ENCODE measurements around the gene SOD2.

SOD2 gene

GRCh38 chr6:159682295-159682694 lies 10.7 kb downstream of the SOD2 start:
- no peak overlapping the region for H3K27ac ChIP-seq (ENCODE audit: insufficient read depth in 1 of 2, low read depth in 1 of 2, low read length in 2 of 2, poor library complexity in 1 of 2, severe bottlenecking in 2 of 2)
- WGBS (ENCODE audit: insufficient coverage) = 42% methylated on average over 3 of the region's 3 CpGs
- CTCF ChIA-PET = interaction anchor here (1.1 to 4.1 kb wide), 5 partner anchors 8 to 49 kb away, joined by 3 to 28 read pairs (median 7); no protein-coding TSS in a partner anchor
- H3K4me1 ChIP-seq (ENCODE audit: control extremely low read depth in 1 of 4, control insufficient read depth in 4 of 4, insufficient read depth in 4 of 4, low read length in 3 of 4) = peaks cover 3 to 55% (median 28%) of the 10 kb centered on the region in 4 experiments
- POLR2A ChIA-PET = interaction anchor here (0.6 to 0.8 kb wide), 2 partner anchors 9 to 12 kb away, joined by 3 read pairs; no protein-coding TSS in a partner anchor
- no peak for DNase-seq
- H3K9me3 ChIP-seq (ENCODE audit: control extremely low read depth in 1 of 5, control insufficient read depth in 4 of 5, insufficient read depth in 2 of 5, low read depth in 1 of 5, low read length in 4 of 5) = no peaks in the 10 kb centered on the region
- no peak overlapping the region for H3K4me3 ChIP-seq (ENCODE audit: control insufficient read depth in 1 of 7, extremely low read depth in 1 of 7, insufficient read depth in 4 of 7, low read depth in 2 of 7, low read length in 6 of 7)
- peaks cover 13 to 58% (median 37%) of the 10 kb centered on the region in 4 experiments for H3K36me3 ChIP-seq (ENCODE audit: control insufficient read depth in 4 of 4, insufficient read depth in 4 of 4, low read length in 3 of 4)
- no peaks in the 10 kb centered on the region for H3K27me3 ChIP-seq (replicated peaks in 2 of 5; ENCODE audit: control insufficient read depth in 4 of 5, insufficient read depth in 5 of 5, low read length in 4 of 5)

- ChIA-PET POLR2A (interaction anchor here (0.5 to 0.8 kb wide), 3 partner anchors 10 to 45 kb away, joined by 3 read pairs; no protein-coding TSS in a partner anchor), CTCF (interaction anchor here (0.7 to 4.1 kb wide), 7 partner anchors 9 to 166 kb away, joined by 3 to 28 read pairs (median 3); partner anchors contain the start of gene SOD2)
- H3K4me1 ChIP-seq (ENCODE audit: control extremely low read depth in 1 of 4, control insufficient read depth in 4 of 4, insufficient read depth in 4 of 4, low read length in 3 of 4) = peaks cover 3 to 45% (median 20%) of the 10 kb centered on the region in 4 experiments
- peak in 2 of 3 donors; percentile 61 to 72 for DNase-seq
- WGBS (ENCODE audit: insufficient coverage) = 27% methylated on average over 10 of the region's 10 CpGs
- no peaks in the 10 kb centered on the region for H3K9me3 ChIP-seq (ENCODE audit: control extremely low read depth in 1 of 5, control insufficient read depth in 4 of 5, insufficient read depth in 2 of 5, low read depth in 1 of 5, low read length in 4 of 5)
- H3K36me3 ChIP-seq (ENCODE audit: control insufficient read depth in 4 of 4, insufficient read depth in 4 of 4, low read length in 3 of 4) = peaks cover 13 to 58% (median 42%) of the 10 kb centered on the region in 4 experiments
- peak overlapping the region; percentile 15 to 51 for H3K27ac ChIP-seq (ENCODE audit: insufficient read depth in 1 of 2, low read depth in 1 of 2, low read length in 2 of 2, poor library complexity in 1 of 2, severe bottlenecking in 2 of 2)
- no peaks in the 10 kb centered on the region for H3K27me3 ChIP-seq (replicated peaks in 2 of 5; ENCODE audit: control insufficient read depth in 4 of 5, insufficient read depth in 5 of 5, low read length in 4 of 5)
- peak overlapping the region in 2 of 7 experiments; percentile 11 to 20 for H3K4me3 ChIP-seq (ENCODE audit: control insufficient read depth in 1 of 7, extremely low read depth in 1 of 7, insufficient read depth in 4 of 7, low read depth in 2 of 7, low read length in 6 of 7)
These were observed 11.7 kb downstream of the SOD2 start for GRCh38 chr6:159681191-159681880.

GRCh38 chr6:159680104-159680503 lies 12.9 kb downstream of the SOD2 start:
- Histone ChIP-seq H3K27ac (ENCODE audit: insufficient read depth in 1 of 2, low read depth in 1 of 2, low read length in 2 of 2, poor library complexity in 1 of 2, severe bottlenecking in 2 of 2) (peak overlapping the region in 1 of 2 experiments; percentile 51), H3K4me1 (ENCODE audit: control extremely low read depth in 1 of 4, control insufficient read depth in 4 of 4, insufficient read depth in 4 of 4, low read length in 3 of 4) (peaks cover 3 to 36% (median 15%) of the 10 kb centered on the region in 4 experiments), H3K27me3 (replicated peaks in 2 of 5; ENCODE audit: control insufficient read depth in 4 of 5, insufficient read depth in 5 of 5, low read length in 4 of 5) (no peaks in the 10 kb centered on the region), H3K4me3 (ENCODE audit: control insufficient read depth in 1 of 7, extremely low read depth in 1 of 7, insufficient read depth in 4 of 7, low read depth in 2 of 7, low read length in 6 of 7) (no peak overlapping the region), H3K36me3 (ENCODE audit: control insufficient read depth in 4 of 4, insufficient read depth in 4 of 4, low read length in 3 of 4) (peaks cover 11 to 52% (median 36%) of the 10 kb centered on the region in 4 experiments), H3K9me3 (ENCODE audit: control extremely low read depth in 1 of 5, control insufficient read depth in 4 of 5, insufficient read depth in 2 of 5, low read depth in 1 of 5, low read length in 4 of 5) (no peaks in the 10 kb centered on the region)
- WGBS (ENCODE audit: insufficient coverage) = 100% methylated on average over 1 of the region's 3 CpGs
- ChIA-PET CTCF (interaction anchor here (1.2 to 4.1 kb wide), 4 partner anchors 8 to 130 kb away, joined by 3 to 28 read pairs (median 12); no protein-coding TSS in a partner anchor), POLR2A (interaction anchor here (0.6 kb wide), 1 partner anchor 46 kb away, joined by 4 read pairs; no protein-coding TSS in a partner anchor)
- no peak for DNase-seq

GRCh38 chr6:159679091-159680077 lies 13.7 kb downstream of the SOD2 start:
- no peak overlapping the region for H3K4me3 ChIP-seq (ENCODE audit: control insufficient read depth in 1 of 7, extremely low read depth in 1 of 7, insufficient read depth in 4 of 7, low read depth in 2 of 7, low read length in 6 of 7)
- H3K4me1 ChIP-seq (ENCODE audit: control extremely low read depth in 1 of 4, control insufficient read depth in 4 of 4, insufficient read depth in 4 of 4, low read length in 3 of 4) = peaks cover 3 to 36% (median 15%) of the 10 kb centered on the region in 4 experiments
- POLR2A ChIA-PET = interaction anchor here (0.5 kb wide), 1 partner anchor 13 kb away, joined by 3 read pairs; the partner anchor contains the start of gene SOD2
- no peaks in the 10 kb centered on the region for H3K27me3 ChIP-seq (replicated peaks in 2 of 5; ENCODE audit: control insufficient read depth in 4 of 5, insufficient read depth in 5 of 5, low read length in 4 of 5)
- H3K27ac ChIP-seq (ENCODE audit: insufficient read depth in 1 of 2, low read depth in 1 of 2, low read length in 2 of 2, poor library complexity in 1 of 2, severe bottlenecking in 2 of 2) = no peak overlapping the region
- CTCF ChIA-PET = interaction anchor here (1.2 to 4.1 kb wide), 3 partner anchors 8 to 24 kb away, joined by 5 to 28 read pairs (median 20); no protein-coding TSS in a partner anchor
- peaks cover 8 to 47% (median 34%) of the 10 kb centered on the region in 4 experiments for H3K36me3 ChIP-seq (ENCODE audit: control insufficient read depth in 4 of 4, insufficient read depth in 4 of 4, low read length in 3 of 4)
- no peak for DNase-seq
- WGBS (ENCODE audit: insufficient coverage) = 79% methylated on average over 3 of the region's 5 CpGs
- H3K9me3 ChIP-seq (ENCODE audit: control extremely low read depth in 1 of 5, control insufficient read depth in 4 of 5, insufficient read depth in 2 of 5, low read depth in 1 of 5, low read length in 4 of 5) = no peaks in the 10 kb centered on the region

- Histone ChIP-seq H3K36me3 (ENCODE audit: control insufficient read depth in 4 of 4, insufficient read depth in 4 of 4, low read length in 3 of 4) (peaks cover 6 to 40% (median 31%) of the 10 kb centered on the region in 4 experiments), H3K27ac (ENCODE audit: insufficient read depth in 1 of 2, low read depth in 1 of 2, low read length in 2 of 2, poor library complexity in 1 of 2, severe bottlenecking in 2 of 2) (no peak overlapping the region), H3K9me3 (ENCODE audit: control extremely low read depth in 1 of 5, control insufficient read depth in 4 of 5, insufficient read depth in 2 of 5, low read depth in 1 of 5, low read length in 4 of 5) (no peaks in the 10 kb centered on the region), H3K4me1 (ENCODE audit: control extremely low read depth in 1 of 4, control insufficient read depth in 4 of 4, insufficient read depth in 4 of 4, low read length in 3 of 4) (peaks cover 3 to 35% (median 15%) of the 10 kb centered on the region in 4 experiments), H3K4me3 (ENCODE audit: control insufficient read depth in 1 of 7, extremely low read depth in 1 of 7, insufficient read depth in 4 of 7, low read depth in 2 of 7, low read length in 6 of 7) (no peak overlapping the region), H3K27me3 (replicated peaks in 2 of 5; ENCODE audit: control insufficient read depth in 4 of 5, insufficient read depth in 5 of 5, low read length in 4 of 5) (no peaks in the 10 kb centered on the region)
- DNase-seq = no peak
- POLR2A ChIA-PET = interaction anchor here (0.5 kb wide), 1 partner anchor 14 kb away, joined by 3 read pairs; the partner anchor contains the start of gene SOD2
- CTCF ChIA-PET = interaction anchor here (1.7 to 4.1 kb wide), 2 partner anchors 12 to 24 kb away, joined by 5 to 28 read pairs; no protein-coding TSS in a partner anchor
- WGBS (ENCODE audit: insufficient coverage) = 100% methylated on average over 2 of the region's 3 CpGs
These were observed 14.5 kb downstream of the SOD2 start for GRCh38 chr6:159678574-159678973.

- WGBS (ENCODE audit: insufficient coverage) = 97% methylated on average over 4 of the region's 5 CpGs
- Histone ChIP-seq H3K27ac (ENCODE audit: insufficient read depth in 1 of 2, low read depth in 1 of 2, low read length in 2 of 2, poor library complexity in 1 of 2, severe bottlenecking in 2 of 2) (no peak overlapping the region), H3K36me3 (ENCODE audit: control insufficient read depth in 4 of 4, insufficient read depth in 4 of 4, low read length in 3 of 4) (peaks cover 5 to 34% (median 27%) of the 10 kb centered on the region in 4 experiments), H3K9me3 (ENCODE audit: control extremely low read depth in 1 of 5, control insufficient read depth in 4 of 5, insufficient read depth in 2 of 5, low read depth in 1 of 5, low read length in 4 of 5) (no peaks in the 10 kb centered on the region), H3K27me3 (replicated peaks in 2 of 5; ENCODE audit: control insufficient read depth in 4 of 5, insufficient read depth in 5 of 5, low read length in 4 of 5) (no peaks in the 10 kb centered on the region), H3K4me1 (ENCODE audit: control extremely low read depth in 1 of 4, control insufficient read depth in 4 of 4, insufficient read depth in 4 of 4, low read length in 3 of 4) (peaks cover 3 to 30% (median 14%) of the 10 kb centered on the region in 4 experiments), H3K4me3 (ENCODE audit: control insufficient read depth in 1 of 7, extremely low read depth in 1 of 7, insufficient read depth in 4 of 7, low read depth in 2 of 7, low read length in 6 of 7) (no peak overlapping the region)
- ChIA-PET CTCF (interaction anchor here (1.7 kb wide), 1 partner anchor 23 kb away, joined by 5 read pairs; no protein-coding TSS in a partner anchor), POLR2A (no interaction called here)
- no peak for DNase-seq
These were observed 15.4 kb downstream of the SOD2 start for GRCh38 chr6:159677506-159678165.

Measured in common myeloid progenitor, CD34-positive (primary cell).